HG03571 (cell line): ENCODE data around the gene SRSF8.
"Not testable (repeated sequence)": the region's sequence is repeated elsewhere in the genome, so short reads cannot be mapped to it uniquely, and the experiment has no call there.

ENCODE experiments used
- ATAC-seq: cut with Tn5 transposase; IDR thresholded peaks from one replicate; pipeline ENCODE4 v1.9.1; 2021; ENCODE audit not compliant: unreplicated experiment

SRSF8 gene

GRCh38 chr11:95066716-95067038 is at the start of gene SRSF8:
SRSF8 (plus strand) TSS chr11:95066919; CDS start chr11:95067227, 308 bp downstream.
- ATAC-seq, result peak; percentile 20

- not testable (repeated sequence) for ATAC-seq
Observed at GRCh38 chr11:95021468-95021867, 45.3 kb upstream of the SRSF8 start.

GRCh38 chr11:95024958-95025357 is 41.8 kb upstream of the SRSF8 start, which contains the start of gene KDM4E:
KDM4E (plus strand) TSS chr11:95025258; CDS start chr11:95025558, 300 bp downstream.
- ATAC-seq, result no peak

GRCh38 chr11:95025594-95025993 is 41.1 kb upstream of the SRSF8 start:
- ATAC-seq, result not testable (repeated sequence)

- no peak for ATAC-seq
Observed at GRCh38 chr11:95028357-95028756, 38.4 kb upstream of the SRSF8 start.

- no peak for ATAC-seq
Observed at GRCh38 chr11:95033051-95033450, 33.7 kb upstream of the SRSF8 start.

- ATAC-seq, result no peak
Observed at GRCh38 chr11:95035316-95035715, 31.4 kb upstream of the SRSF8 start.

GRCh38 chr11:95037356-95038035 is 29.2 kb upstream of the SRSF8 start:
- not testable (repeated sequence) for ATAC-seq

GRCh38 chr11:95042239-95042638 is 24.5 kb upstream of the SRSF8 start:
- ATAC-seq, result no peak

GRCh38 chr11:95042906-95043305 is 23.8 kb upstream of the SRSF8 start:
- ATAC-seq, result no peak

- no peak for ATAC-seq
Observed at GRCh38 chr11:95044010-95044409, 22.7 kb upstream of the SRSF8 start.

GRCh38 chr11:95045812-95046211 is 20.9 kb upstream of the SRSF8 start:
- no peak for ATAC-seq

- ATAC-seq, result not testable (repeated sequence)
Observed at GRCh38 chr11:95049122-95049521, 17.6 kb upstream of the SRSF8 start, which contains the start of gene KDM4F. KDM4F (plus strand) TSS chr11:95049422.

- ATAC-seq, result no peak
Observed at GRCh38 chr11:95050595-95051202, 16.0 kb upstream of the SRSF8 start.

GRCh38 chr11:95054356-95054755 is 12.4 kb upstream of the SRSF8 start:
- no peak for ATAC-seq

- peak; percentile 95 for ATAC-seq
Observed at GRCh38 chr11:95055283-95055897, 11.3 kb upstream of the SRSF8 start.

- ATAC-seq, result no peak
Observed at GRCh38 chr11:95057959-95058358, 8.8 kb upstream of the SRSF8 start.

GRCh38 chr11:95058621-95059020 is 8.1 kb upstream of the SRSF8 start:
- no peak for ATAC-seq

GRCh38 chr11:95059046-95059445 is 7.7 kb upstream of the SRSF8 start:
- no peak for ATAC-seq

GRCh38 chr11:95065336-95065735 is 1.4 kb upstream of the SRSF8 start:
- no peak for ATAC-seq

GRCh38 chr11:95067039-95067840 is 521 bp downstream of the SRSF8 start:
- peak; percentile 68 for ATAC-seq
